H7 (cell line): ENCODE measurements around the gene FGF14. TPM values are rescaled to one million over a fixed set of nuclear protein-coding genes. Genes with fewer than 3 reads are reported as not detected.

Experiments
- DNase-seq: peaks from one replicate; pipeline ENCODE4 v3.0.0; 2012
- H3K27me3 ChIP-seq: 2 replicates; pipeline ENCODE4 v1.6.0; 2011; ENCODE audit warnings: mild to moderate bottlenecking, low read length; ENCODE audit not compliant: control insufficient read depth, insufficient read depth
- H3K36me3 ChIP-seq: replicated peaks from 2 replicates; pipeline ENCODE4 v1.5.1; 2011; ENCODE audit warnings: low read length; ENCODE audit not compliant: control insufficient read depth, insufficient read depth
- H3K4me3 ChIP-seq: 2 replicates; pipeline ENCODE4 v1.5.1; 2011; ENCODE audit warnings: low read depth, mild to moderate bottlenecking, control low read depth, low read length, moderate library complexity; ENCODE audit not compliant: insufficient read depth
- total RNA-seq: library from RNA; depleted of rRNA; stranded (reverse); fragments of >200 nt; shearing (Covaris generic); gene quantifications from 2 replicates; pipeline ENCODE4 v1.2.3, GENCODE V29; 2014

Gene FGF14
- total RNA-seq, 1 experiment from 2014 or later: 0.73 TPM

- H3K36me3 ChIP-seq: no peaks in the 10 kb centered on the region
- no peak for DNase-seq
- no peaks in the 10 kb centered on the region for H3K27me3 ChIP-seq
- H3K4me3 ChIP-seq: no peak overlapping the region
These were observed 91.0 kb downstream of the FGF14 start for GRCh38 chr13:102310691-102311418.

GRCh38 chr13:102309110-102309509 lies 92.7 kb downstream of the FGF14 start:
- Histone ChIP-seq H3K36me3 (no peaks in the 10 kb centered on the region), H3K27me3 (no peaks in the 10 kb centered on the region), H3K4me3 (no peak overlapping the region)
- no peak for DNase-seq

GRCh38 chr13:102302534-102302933 lies 99.3 kb downstream of the FGF14 start:
- Histone ChIP-seq H3K4me3 (no peak overlapping the region), H3K27me3 (no peaks in the 10 kb centered on the region), H3K36me3 (no peaks in the 10 kb centered on the region)
- DNase-seq: no peak

- Histone ChIP-seq H3K36me3 (no peaks in the 10 kb centered on the region), H3K4me3 (no peak overlapping the region), H3K27me3 (no peaks in the 10 kb centered on the region)
- no peak for DNase-seq
These were observed 101.5 kb downstream of the FGF14 start for GRCh38 chr13:102300379-102300778.

GRCh38 chr13:102299366-102299765 lies 102.5 kb downstream of the FGF14 start:
- H3K36me3 ChIP-seq: no peaks in the 10 kb centered on the region
- no peaks in the 10 kb centered on the region for H3K27me3 ChIP-seq
- DNase-seq: no peak
- no peak overlapping the region for H3K4me3 ChIP-seq

- Histone ChIP-seq H3K36me3 (no peaks in the 10 kb centered on the region), H3K4me3 (no peak overlapping the region), H3K27me3 (no peaks in the 10 kb centered on the region)
- no peak for DNase-seq
These were observed 103.8 kb downstream of the FGF14 start for GRCh38 chr13:102298051-102298450.

- Histone ChIP-seq H3K36me3 (no peaks in the 10 kb centered on the region), H3K4me3 (no peak overlapping the region), H3K27me3 (no peaks in the 10 kb centered on the region)
- DNase-seq: no peak
These were observed 106.4 kb downstream of the FGF14 start for GRCh38 chr13:102295316-102296048.

GRCh38 chr13:102294407-102295018 lies 107.3 kb downstream of the FGF14 start:
- H3K27me3 ChIP-seq: no peaks in the 10 kb centered on the region
- DNase-seq: no peak
- H3K36me3 ChIP-seq: no peaks in the 10 kb centered on the region
- no peak overlapping the region for H3K4me3 ChIP-seq

- Histone ChIP-seq H3K27me3 (no peaks in the 10 kb centered on the region), H3K4me3 (no peak overlapping the region), H3K36me3 (no peaks in the 10 kb centered on the region)
- DNase-seq: no peak
These were observed 108.1 kb downstream of the FGF14 start for GRCh38 chr13:102293723-102294122.

- Histone ChIP-seq H3K36me3 (no peaks in the 10 kb centered on the region), H3K4me3 (no peak overlapping the region), H3K27me3 (no peaks in the 10 kb centered on the region)
- DNase-seq: no peak
These were observed 110.1 kb downstream of the FGF14 start for GRCh38 chr13:102291587-102292218.

GRCh38 chr13:102289606-102290005 lies 112.2 kb downstream of the FGF14 start:
- DNase-seq: no peak
- Histone ChIP-seq H3K4me3 (no peak overlapping the region), H3K27me3 (no peaks in the 10 kb centered on the region), H3K36me3 (no peaks in the 10 kb centered on the region)

- no peak for DNase-seq
- Histone ChIP-seq H3K4me3 (no peak overlapping the region), H3K27me3 (no peaks in the 10 kb centered on the region), H3K36me3 (no peaks in the 10 kb centered on the region)
These were observed 115.5 kb downstream of the FGF14 start for GRCh38 chr13:102286326-102286725.

GRCh38 chr13:102280366-102280765 lies 121.5 kb downstream of the FGF14 start:
- DNase-seq: no peak
- H3K4me3 ChIP-seq: no peak overlapping the region
- H3K27me3 ChIP-seq: no peaks in the 10 kb centered on the region
- H3K36me3 ChIP-seq: no peaks in the 10 kb centered on the region

GRCh38 chr13:102277286-102277685 lies 124.6 kb downstream of the FGF14 start:
- DNase-seq: no peak
- Histone ChIP-seq H3K27me3 (no peaks in the 10 kb centered on the region), H3K4me3 (no peak overlapping the region), H3K36me3 (no peaks in the 10 kb centered on the region)

- H3K36me3 ChIP-seq: no peaks in the 10 kb centered on the region
These were observed 125.4 kb downstream of the FGF14 start for GRCh38 chr13:102276404-102276803.

More at GRCh38 chr13:102276404-102276803, 125.4 kb downstream of the FGF14 start:
- no peak for DNase-seq
- Histone ChIP-seq H3K4me3 (no peak overlapping the region), H3K27me3 (no peaks in the 10 kb centered on the region)
